HepG2 (cell line): ENCODE measurements around the gene PHRF1. TPM values are rescaled to one million over a fixed set of nuclear protein-coding genes. Genes with fewer than 3 reads are reported as not detected.

Experiments
- CBX2 ChIP-seq, 2 experiments: fragments of 200-600 bp in 1 of 2; sonication (generic); formaldehyde crosslinking in 1 of 2; IDR thresholded peaks; 2 replicates each; pipeline versions ENCODE4 v1.7.0 to v1.8.1; 2018 to 2022; ENCODE audit warnings: low read depth in 2 of 2, low read length in 1 of 2, mild to moderate bottlenecking in 1 of 2, missing genetic modification reagents in 1 of 2
- DRAP1 ChIP-seq: IDR thresholded peaks from 2 replicates; pipeline ENCODE4 v1.6.1; 2016; ENCODE audit warnings: missing genetic modification reagents, missing compliant biosample characterization
- HCFC1 ChIP-seq: fragments of 150-350 bp; IDR thresholded peaks from 2 replicates; pipeline ENCODE4 v1.6.1; 2014; ENCODE audit warnings: low read depth, low read length
- ISL2 ChIP-seq: sonication (generic); formaldehyde crosslinking; IDR thresholded peaks from 2 replicates; pipeline ENCODE4 v1.5.0; 2020; ENCODE audit warnings: missing genetic modification reagents
- KDM1A ChIP-seq: IDR thresholded peaks from 2 replicates; pipeline ENCODE4 v1.6.1; 2016; ENCODE audit warnings: missing compliant biosample characterization
- MIER3 ChIP-seq: IDR thresholded peaks from 2 replicates; pipeline ENCODE4 v1.6.1; 2016; ENCODE audit warnings: missing compliant biosample characterization, borderline replicate concordance
- NFYB ChIP-seq: sonication (generic); formaldehyde crosslinking; IDR thresholded peaks from 2 replicates; pipeline ENCODE4 v1.4.0; 2020; ENCODE audit warnings: missing genetic modification reagents
- NFYC ChIP-seq: IDR thresholded peaks from 2 replicates; pipeline ENCODE4 v1.6.1; 2016; ENCODE audit warnings: missing genetic modification reagents, missing compliant biosample characterization
- RFX3 ChIP-seq: IDR thresholded peaks from 2 replicates; pipeline ENCODE4 v1.6.1; 2016; ENCODE audit warnings: missing biosample characterization, missing genetic modification reagents
- TEAD2 ChIP-seq: sonication (generic); formaldehyde crosslinking; IDR thresholded peaks from 2 replicates; pipeline ENCODE4 v1.9.0; 2021; ENCODE audit warnings: missing genetic modification reagents
- TSC22D2 ChIP-seq: sonication (generic); formaldehyde crosslinking; IDR thresholded peaks from 2 replicates; pipeline ENCODE4 v1.5.1; 2020; ENCODE audit warnings: missing genetic modification reagents, mild to moderate bottlenecking, borderline replicate concordance
- ZNF235 ChIP-seq: sonication (generic); formaldehyde crosslinking; IDR thresholded peaks from 2 replicates; pipeline ENCODE4 v1.8.1; 2023; ENCODE audit warnings: mild to moderate bottlenecking, missing genetic modification reagents, borderline replicate concordance
- ZNF501 ChIP-seq: sonication (generic); formaldehyde crosslinking; IDR thresholded peaks from 2 replicates; pipeline ENCODE4 v1.5.1; 2020; ENCODE audit warnings: mild to moderate bottlenecking, moderate library complexity, missing genetic modification reagents
- ZNF503 ChIP-seq: sonication (generic); formaldehyde crosslinking; IDR thresholded peaks from 2 replicates; pipeline ENCODE4 v1.4.0; 2020; ENCODE audit warnings: missing genetic modification reagents
- ZNF570 ChIP-seq: sonication (generic); formaldehyde crosslinking; IDR thresholded peaks from 2 replicates; pipeline ENCODE4 v1.4.0; 2020; ENCODE audit warnings: mild to moderate bottlenecking, missing genetic modification reagents, borderline replicate concordance
- ZNF652 ChIP-seq: IDR thresholded peaks from 2 replicates; pipeline ENCODE4 v1.6.1; 2016; ENCODE audit warnings: low read depth, borderline replicate concordance
- ZNF883 ChIP-seq: sonication (generic); formaldehyde crosslinking; IDR thresholded peaks from 2 replicates; pipeline ENCODE4 v1.5.1; 2020; ENCODE audit warnings: mild to moderate bottlenecking, missing genetic modification reagents; ENCODE audit errors: not compliant biosample characterization
- polyA plus RNA-seq, 8 experiments: library from polyadenylated mRNA; depleted of rRNA in 3 of 8; stranded (reverse) in 7 of 8; unstranded in 1 of 8; fragments of >200 nt; fragmentation: Illumina TruSeq in 4 of 8; extraction: Trizol in 4 of 8; gene quantifications; 2 replicates each; pipeline versions ENCODE4 v1.2.1 to v1.2.3, GENCODE V29; 2011 to 2016; ENCODE audit warnings: low read depth in 4 of 8, missing spikeins in 1 of 8, mixed read lengths in 1 of 8; ENCODE audit not compliant: insufficient read depth in 1 of 8
- total RNA-seq, 5 experiments: library from RNA; depleted of rRNA; stranded (reverse); fragments of >200 nt; fragmentation: Illumina TruSeq; extraction: Trizol; gene quantifications; 2 replicates each; pipeline ENCODE4 v1.2.3, GENCODE V29; 2016; ENCODE audit warnings: low read depth in 1 of 5
- TF ChIP-seq, protein P1 (sequence below), 2 experiments: fragments of 450-650 bp in 1 of 2; sonication (generic) in 1 of 2; formaldehyde crosslinking in 1 of 2; IDR thresholded peaks; 2 replicates each; pipeline versions ENCODE4 v1.6.1 to v1.8.0; 2016 to 2022; ENCODE audit warnings: antibody characterized with exemption in 1 of 2, mild to moderate bottlenecking in 1 of 2, missing genetic modification reagents in 1 of 2

Gene PHRF1
- total and polyA plus RNA-seq, 2 of the 13 experiments (the other 11 are each of a cell fraction or from before 2014, with no cell fraction given): 8.2 to 16.7 TPM

DNA sequence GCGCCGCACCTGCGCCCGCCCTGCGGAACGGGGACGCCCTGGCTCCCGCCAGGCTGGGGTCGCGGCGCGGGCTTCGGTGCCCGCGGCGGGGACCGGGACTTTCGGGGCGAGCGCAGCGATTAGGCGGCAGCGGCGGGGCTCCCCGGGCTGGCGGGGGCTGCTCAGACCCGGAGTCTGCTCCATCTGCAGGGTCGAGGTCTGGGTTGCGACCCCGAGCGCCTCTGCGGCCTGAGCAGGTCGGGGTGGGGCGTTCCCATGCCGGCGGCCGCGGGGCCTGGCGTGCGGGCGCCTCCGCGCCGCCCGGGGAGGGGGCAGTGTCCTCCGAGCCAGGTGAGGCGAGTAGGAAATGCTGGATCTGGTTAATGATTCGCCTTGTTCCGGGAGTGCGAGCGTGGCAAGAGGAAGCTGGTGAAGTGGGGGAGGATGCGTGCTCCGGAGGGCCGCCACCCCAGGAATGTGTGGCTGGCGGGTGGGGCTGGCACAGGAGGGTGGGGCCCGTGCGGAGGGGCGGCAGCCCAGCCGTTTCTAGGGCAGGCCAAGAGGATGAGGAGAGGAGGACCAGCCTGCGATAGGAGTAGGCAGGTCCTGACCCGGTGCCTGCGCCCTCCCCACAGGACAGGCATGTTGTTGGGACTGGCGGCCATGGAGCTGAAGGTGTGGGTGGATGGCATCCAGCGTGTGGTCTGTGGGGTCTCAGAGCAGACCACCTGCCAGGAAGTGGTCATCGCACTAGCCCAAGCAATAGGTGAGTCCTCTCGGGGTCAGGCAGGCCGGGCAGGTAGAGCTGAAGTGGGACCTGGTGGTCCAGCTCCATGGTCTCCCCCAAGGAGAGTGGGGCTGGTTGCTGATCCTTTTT lies 14.9 kb upstream of the PHRF1 start (continued):
- no peak for TF ChIP-seq ZNF570 (CRISPR knock-in tag)
- TF ChIP-seq, protein P1, sequence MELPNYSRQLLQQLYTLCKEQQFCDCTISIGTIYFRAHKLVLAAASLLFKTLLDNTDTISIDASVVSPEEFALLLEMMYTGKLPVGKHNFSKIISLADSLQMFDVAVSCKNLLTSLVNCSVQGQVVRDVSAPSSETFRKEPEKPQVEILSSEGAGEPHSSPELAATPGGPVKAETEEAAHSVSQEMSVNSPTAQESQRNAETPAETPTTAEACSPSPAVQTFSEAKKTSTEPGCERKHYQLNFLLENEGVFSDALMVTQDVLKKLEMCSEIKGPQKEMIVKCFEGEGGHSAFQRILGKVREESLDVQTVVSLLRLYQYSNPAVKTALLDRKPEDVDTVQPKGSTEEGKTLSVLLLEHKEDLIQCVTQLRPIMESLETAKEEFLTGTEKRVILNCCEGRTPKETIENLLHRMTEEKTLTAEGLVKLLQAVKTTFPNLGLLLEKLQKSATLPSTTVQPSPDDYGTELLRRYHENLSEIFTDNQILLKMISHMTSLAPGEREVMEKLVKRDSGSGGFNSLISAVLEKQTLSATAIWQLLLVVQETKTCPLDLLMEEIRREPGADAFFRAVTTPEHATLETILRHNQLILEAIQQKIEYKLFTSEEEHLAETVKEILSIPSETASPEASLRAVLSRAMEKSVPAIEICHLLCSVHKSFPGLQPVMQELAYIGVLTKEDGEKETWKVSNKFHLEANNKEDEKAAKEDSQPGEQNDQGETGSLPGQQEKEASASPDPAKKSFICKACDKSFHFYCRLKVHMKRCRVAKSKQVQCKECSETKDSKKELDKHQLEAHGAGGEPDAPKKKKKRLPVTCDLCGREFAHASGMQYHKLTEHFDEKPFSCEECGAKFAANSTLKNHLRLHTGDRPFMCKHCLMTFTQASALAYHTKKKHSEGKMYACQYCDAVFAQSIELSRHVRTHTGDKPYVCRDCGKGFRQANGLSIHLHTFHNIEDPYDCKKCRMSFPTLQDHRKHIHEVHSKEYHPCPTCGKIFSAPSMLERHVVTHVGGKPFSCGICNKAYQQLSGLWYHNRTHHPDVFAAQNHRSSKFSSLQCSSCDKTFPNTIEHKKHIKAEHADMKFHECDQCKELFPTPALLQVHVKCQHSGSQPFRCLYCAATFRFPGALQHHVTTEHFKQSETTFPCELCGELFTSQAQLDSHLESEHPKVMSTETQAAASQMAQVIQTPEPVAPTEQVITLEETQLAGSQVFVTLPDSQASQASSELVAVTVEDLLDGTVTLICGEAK (IDR thresholded peaks at IDR 0.05): no peak
- TF ChIP-seq, protein P1 (CRISPR knock-in tag; IDR thresholded peaks at IDR 0.05): no peak
- no peak; the same call in 1 of the 2 replicates for TF ChIP-seq ZNF652
- TF ChIP-seq RFX3: no peak
- peak; percentile 72 for TF ChIP-seq DRAP1 (CRISPR knock-in tag)
- no peak; the same call in 1 of the 2 replicates for TF ChIP-seq MIER3
- TF ChIP-seq CBX2 (IDR thresholded peaks at IDR 0.05; ENCODE audit: low read depth, low read length): no peak
- TF ChIP-seq CBX2 (CRISPR knock-in tag; IDR thresholded peaks at IDR 0.05; ENCODE audit: low read depth): no peak
- TF ChIP-seq HCFC1: no peak; the same call in 1 of the 2 replicates
- no peak for TF ChIP-seq ZNF883 (CRISPR knock-in tag)
- TF ChIP-seq TEAD2 (CRISPR knock-in tag): no peak
- TF ChIP-seq ISL2 (CRISPR knock-in tag): 0 out of 2 replicates have a peak, but pooled peaks have one; percentile 39
- no peak for TF ChIP-seq ZNF235
- TF ChIP-seq TSC22D2 (CRISPR knock-in tag): no peak
- TF ChIP-seq ZNF501 (CRISPR knock-in tag): no peak; the same call in 1 of the 2 replicates
- no peak for TF ChIP-seq ZNF503 (CRISPR knock-in tag)
- TF ChIP-seq NFYB: no peak
- no peak for TF ChIP-seq NFYC (CRISPR knock-in tag)
- TF ChIP-seq KDM1A (CRISPR knock-in tag): no peak
